ENCODE data around the gene RUSC1. TPM values are rescaled to one million over a fixed set of nuclear protein-coding genes. Genes with fewer than 3 reads are reported as not detected.

Gene RUSC1
- total RNA-seq, 1 experiment from 2014 or later, result 66.9 TPM

- Histone ChIP-seq H3K14ac (ENCODE audit: insufficient read depth, low read length) (no peak overlapping the region), H2BK5ac (ENCODE audit: insufficient read length, low read length) (no peak overlapping the region), H2BK12ac (ENCODE audit: insufficient read length, low read depth, low read length) (no peak overlapping the region), H3K79me2 (ENCODE audit: insufficient read depth, low read length) (no peaks in the 10 kb centered on the region), H3K23ac (ENCODE audit: insufficient read length, low read depth, low read length) (no peak overlapping the region), H4K8ac (replicated peaks; ENCODE audit: insufficient read length, low read depth, low read length) (no peak overlapping the region), H2BK20ac (ENCODE audit: low read depth, low read length, poor library complexity, severe bottlenecking) (no peak overlapping the region), H3K9ac (ENCODE audit: extremely low read depth, insufficient read length, low read length) (no peak overlapping the region), H4K5ac (ENCODE audit: insufficient read length, low read depth, low read length) (no peak overlapping the region), H3K9me3 (ENCODE audit: control insufficient read depth, low read depth, low read length) (no peaks in the 10 kb centered on the region), H2AFZ (ENCODE audit: low read length) (no peak overlapping the region), H3K56ac (ENCODE audit: insufficient read length, low read depth, low read length) (no peak overlapping the region), H3K4me1 (ENCODE audit: insufficient read depth, low read length) (no peaks in the 10 kb centered on the region), H2BK15ac (ENCODE audit: low read depth, low read length) (no peak overlapping the region), H2BK120ac (ENCODE audit: low read depth, low read length, poor library complexity, severe bottlenecking) (no peak overlapping the region), H3K4me2 (ENCODE audit: insufficient read depth, insufficient read length, low read length) (no peak overlapping the region), H3K27me3 (ENCODE audit: insufficient read depth, low read length) (no peaks in the 10 kb centered on the region), H2AK5ac (ENCODE audit: insufficient read length, low read length) (no peak overlapping the region), H4K20me1 (ENCODE audit: control insufficient read depth, insufficient read depth, insufficient read length) (no peaks in the 10 kb centered on the region), H3K23me2 (ENCODE audit: insufficient read length, low read depth, low read length, poor library complexity, severe bottlenecking) (no peaks in the 10 kb centered on the region), H3K18ac (ENCODE audit: insufficient read length, low read depth, low read length) (no peak overlapping the region), H3T11ph (ENCODE audit: low read length) (no peak overlapping the region), H3K79me1 (ENCODE audit: insufficient read depth, low read depth, low read length, poor library complexity, severe bottlenecking) (no peaks in the 10 kb centered on the region), H3K4ac (ENCODE audit: low read depth, low read length) (no peak overlapping the region), H4K91ac (ENCODE audit: insufficient read length, low read depth, low read length) (no peak overlapping the region), H3K27ac (ENCODE audit: insufficient read length, low read depth, low read length) (no peak overlapping the region)
- H3K4me1 Mint-ChIP-seq, result peaks cover 8 to 9% of the 10 kb centered on the region in 2 experiments
- no peaks in the 10 kb centered on the region for H3K9me3 Mint-ChIP-seq
- DNase-seq, result no peak
- no peak for TF ChIP-seq CTCF (conservative IDR thresholded peaks at IDR 0.05)
- no peak overlapping the region for H3K4me3 Mint-ChIP-seq
- WGBS (ENCODE audit: extremely low coverage, insufficient read length, low lambda C conversion rate), result no CpG with 5 or more reads among the region's 11 CpGs
- H3K27ac Mint-ChIP-seq, result peak overlapping the region in 1 of 3 experiments; percentile 59; a peak in 2 of 7 replicates
- H3K36me3 Mint-ChIP-seq (ENCODE audit: insufficient read depth in 1 of 3, low read depth in 3 of 3), result peaks cover 18 to 59% (median 53%) of the 10 kb centered on the region in 3 experiments; a peak in 6 of 7 replicates
- H3K27me3 Mint-ChIP-seq (ENCODE audit: low read depth), result no peaks in the 10 kb centered on the region; the same call in 1 of the 2 replicates
Observed at GRCh38 chr1:155329980-155330598, 9.4 kb downstream of the RUSC1 start.
